GM23248 (cell line): ENCODE results near the gene GPR132. TPM values are rescaled to one million over a fixed set of nuclear protein-coding genes. Genes with fewer than 3 reads are reported as not detected.

Experiments used
- DNase-seq: peaks from one replicate; pipeline ENCODE4 v3.0.0-alpha.2; 2015
- H2AFZ ChIP-seq: fragments of 200-600 bp; sonication (generic); 2 replicates; pipeline ENCODE4 v1.6.1; 2016; ENCODE audit warnings: antibody characterized with exemption
- H3F3A ChIP-seq: fragments of 200-600 bp; sonication (generic); 2 replicates; pipeline ENCODE4 v1.6.1; 2016; ENCODE audit warnings: mild to moderate bottlenecking, antibody characterized with exemption, mixed run types; ENCODE audit not compliant: insufficient read depth
- H3K27ac ChIP-seq: fragments of 200-600 bp; sonication (generic); 2 replicates; pipeline ENCODE4 v1.5.1; 2016; ENCODE audit warnings: mild to moderate bottlenecking
- H3K27me3 ChIP-seq: fragments of 200-600 bp; sonication (generic); replicated peaks from 2 replicates; pipeline ENCODE4 v1.6.1; 2016; ENCODE audit warnings: mild to moderate bottlenecking; ENCODE audit not compliant: insufficient read depth
- H3K36me3 ChIP-seq: fragments of 200-600 bp; sonication (generic); 2 replicates; pipeline ENCODE4 v1.6.1; 2016; ENCODE audit warnings: low read depth, mild to moderate bottlenecking
- H3K4me1 ChIP-seq: fragments of 200-600 bp; sonication (generic); 2 replicates; pipeline ENCODE4 v1.6.1; 2016; ENCODE audit warnings: mild to moderate bottlenecking; ENCODE audit not compliant: insufficient read depth
- H3K4me2 ChIP-seq: fragments of 200-600 bp; sonication (generic); one replicate; pipeline ENCODE4 v1.6.1; 2016; ENCODE audit warnings: mild to moderate bottlenecking; ENCODE audit not compliant: unreplicated experiment
- H3K4me3 ChIP-seq: fragments of 200-600 bp; sonication (generic); 2 replicates; pipeline ENCODE4 v1.5.1; 2016; ENCODE audit warnings: mild to moderate bottlenecking
- H3K79me2 ChIP-seq: fragments of 200-600 bp; sonication (generic); 2 replicates; pipeline ENCODE4 v1.6.1; 2016; ENCODE audit warnings: mild to moderate bottlenecking; ENCODE audit not compliant: insufficient read depth
- H3K9ac ChIP-seq: fragments of 200-600 bp; sonication (generic); 2 replicates; pipeline ENCODE4 v1.6.1; 2016; ENCODE audit warnings: mild to moderate bottlenecking
- H3K9me2 ChIP-seq: fragments of 200-600 bp; sonication (generic); 2 replicates; pipeline ENCODE4 v1.6.1; 2016; ENCODE audit warnings: mixed run types, mild to moderate bottlenecking, moderate library complexity; ENCODE audit not compliant: insufficient read depth
- H3K9me3 ChIP-seq: fragments of 200-600 bp; sonication (generic); one replicate; pipeline ENCODE4 v1.6.1; 2017; ENCODE audit warnings: low read depth
- H4K20me1 ChIP-seq: fragments of 200-600 bp; sonication (generic); 2 replicates; pipeline ENCODE4 v1.6.0; 2016; ENCODE audit not compliant: insufficient read depth
- EZH2 ChIP-seq: fragments of 200-600 bp; sonication (generic); IDR thresholded peaks from 2 replicates; pipeline ENCODE4 v1.6.1; 2018; ENCODE audit warnings: antibody characterized with exemption, mild to moderate bottlenecking; ENCODE audit not compliant: insufficient read depth, poor library complexity, severe bottlenecking
- EZH2phosphoT487 ChIP-seq: fragments of 200-600 bp; sonication (generic); IDR thresholded peaks from 2 replicates; pipeline ENCODE4 v1.6.1; 2018; ENCODE audit warnings: antibody characterized with exemption, moderate library complexity, mild to moderate bottlenecking, low read depth; ENCODE audit not compliant: insufficient read depth
- WGBS, 2 experiments: methylation state at CpG; one replicate each; pipeline ENCODE4 v1.1.6; 2015 to 2017; ENCODE audit warnings: low lambda C conversion rate in 2 of 2, low coverage in 1 of 2; ENCODE audit errors: missing lambda C conversion rate in 2 of 2; 5-methylcytosine and 5-hydroxymethylcytosine counted together
- in situ Hi-C: fragments of 300-500 bp; cut with MboI; formaldehyde crosslinking; loops from 2 replicates; pipeline ENCODE4 v1.15.0; 2020
- polyA plus RNA-seq: library from polyadenylated mRNA; unstranded; fragments of >200 nt; fragmentation: Nextera tagmentation; extraction: Ambion mirVana; gene quantifications from 2 replicates; pipeline ENCODE4 v1.2.1, GENCODE V29; 2016
- total RNA-seq: library from RNA; depleted of rRNA; stranded (reverse); fragments of >200 nt; shearing (Covaris generic); gene quantifications from 2 replicates; pipeline ENCODE4 v1.2.3, GENCODE V29; 2014

The GPR132 gene
- total and polyA plus RNA-seq, 2 experiments from 2014 or later, result not detected

DNA sequence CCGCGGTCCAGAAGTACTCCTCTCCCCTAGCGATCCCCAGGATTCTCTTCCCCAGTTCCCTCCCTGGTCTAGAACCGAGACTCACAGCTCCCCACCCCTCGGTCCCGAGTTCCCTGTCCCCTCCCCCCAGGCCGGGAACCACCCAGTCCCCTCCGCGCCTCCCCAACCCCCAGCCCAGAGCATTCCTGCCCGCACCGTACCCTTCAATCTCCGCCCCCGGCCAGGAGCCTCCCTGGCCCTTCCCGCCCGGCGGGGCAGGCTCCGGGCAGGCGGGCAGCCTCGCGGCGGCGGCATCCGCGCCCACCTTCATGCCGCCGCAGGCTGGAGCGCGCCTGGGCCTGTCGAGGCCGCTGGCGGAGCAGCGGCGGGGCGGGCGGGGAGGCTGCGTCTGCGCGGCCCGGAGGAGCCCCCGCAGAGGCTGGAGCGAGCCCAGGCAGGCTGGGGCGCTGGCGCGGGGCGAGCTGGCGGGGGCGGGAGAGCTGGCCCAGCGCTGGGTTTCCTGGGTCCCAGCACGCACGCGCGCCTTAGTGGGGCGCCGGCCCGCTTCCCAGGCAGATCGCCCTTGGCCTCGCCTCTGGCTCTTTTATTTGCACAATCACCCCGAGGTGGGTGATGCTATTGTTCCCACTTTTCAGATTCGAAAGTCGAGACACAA lies 22.2 kb upstream of the GPR132 start:
- peak overlapping the region; percentile 85 for H3K4me2 ChIP-seq
- no peaks in the 10 kb centered on the region for H3K27me3 ChIP-seq
- DNase-seq, result peak; percentile 86
- H2AFZ ChIP-seq, result peak overlapping the region; percentile 66
- H4K20me1 ChIP-seq, result no peaks in the 10 kb centered on the region
- H3K4me1 ChIP-seq, result peaks cover 28% of the 10 kb centered on the region
- no peaks in the 10 kb centered on the region for H3K9me2 ChIP-seq
- in situ Hi-C loops, result no loop called here
- no peaks in the 10 kb centered on the region for H3K36me3 ChIP-seq
- peaks cover 10% of the 10 kb centered on the region; the same call in 1 of the 2 replicates for H3F3A ChIP-seq
- no peaks in the 10 kb centered on the region for H3K9me3 ChIP-seq
- H3K27ac ChIP-seq, result peak overlapping the region; percentile 86
- no peaks in the 10 kb centered on the region for H3K79me2 ChIP-seq
- H3K9ac ChIP-seq, result peak overlapping the region; percentile 84
- WGBS, 2 experiments, result 2% methylated on average over 27 to 48 of the region's 60 CpGs
- TF ChIP-seq EZH2phosphoT487, result no peak
- no peak for TF ChIP-seq EZH2
- peak overlapping the region; percentile 89 for H3K4me3 ChIP-seq

- peaks cover 22% of the 10 kb centered on the region for H3K4me1 ChIP-seq
- H2AFZ ChIP-seq, result peak overlapping the region; percentile 66
- H3K4me2 ChIP-seq, result peak overlapping the region; percentile 85
- no peaks in the 10 kb centered on the region for H4K20me1 ChIP-seq
- 1 to 2% methylated on average over 36 to 41 of the region's 45 CpGs for WGBS, 2 experiments
- peak overlapping the region; percentile 84 for H3K9ac ChIP-seq
- H3F3A ChIP-seq, result peaks cover 5% of the 10 kb centered on the region; the same call in 1 of the 2 replicates
- peak overlapping the region; percentile 86 for H3K27ac ChIP-seq
- no peaks in the 10 kb centered on the region for H3K9me2 ChIP-seq
- no peaks in the 10 kb centered on the region for H3K27me3 ChIP-seq
- no peaks in the 10 kb centered on the region for H3K79me2 ChIP-seq
- TF ChIP-seq EZH2 (no peak), EZH2phosphoT487 (no peak)
- in situ Hi-C loops, result no loop called here
- DNase-seq, result peak; percentile 91
- no peaks in the 10 kb centered on the region for H3K9me3 ChIP-seq
- peak overlapping the region; percentile 89 for H3K4me3 ChIP-seq
- H3K36me3 ChIP-seq, result no peaks in the 10 kb centered on the region
These were observed 21.6 kb upstream of the GPR132 start for GRCh38 chr14:105086833-105087307.

GRCh38 chr14:105085766-105086165 lies 20.5 kb upstream of the GPR132 start:
- Histone ChIP-seq H2AFZ (no peak overlapping the region), H3K4me2 (no peak overlapping the region), H3K36me3 (no peaks in the 10 kb centered on the region), H3K27me3 (no peaks in the 10 kb centered on the region), H4K20me1 (no peaks in the 10 kb centered on the region), H3F3A (peaks cover 5% of the 10 kb centered on the region; the same call in 1 of the 2 replicates), H3K9me3 (no peaks in the 10 kb centered on the region), H3K9me2 (no peaks in the 10 kb centered on the region), H3K4me1 (peaks cover 14% of the 10 kb centered on the region), H3K27ac (no peak overlapping the region), H3K79me2 (no peaks in the 10 kb centered on the region), H3K9ac (no peak overlapping the region), H3K4me3 (no peak overlapping the region)
- in situ Hi-C loops, result no loop called here
- TF ChIP-seq EZH2 (no peak), EZH2phosphoT487 (no peak)
- 79 to 88% methylated on average over 5 of the region's 5 CpGs for WGBS, 2 experiments
- DNase-seq, result no peak

DNA sequence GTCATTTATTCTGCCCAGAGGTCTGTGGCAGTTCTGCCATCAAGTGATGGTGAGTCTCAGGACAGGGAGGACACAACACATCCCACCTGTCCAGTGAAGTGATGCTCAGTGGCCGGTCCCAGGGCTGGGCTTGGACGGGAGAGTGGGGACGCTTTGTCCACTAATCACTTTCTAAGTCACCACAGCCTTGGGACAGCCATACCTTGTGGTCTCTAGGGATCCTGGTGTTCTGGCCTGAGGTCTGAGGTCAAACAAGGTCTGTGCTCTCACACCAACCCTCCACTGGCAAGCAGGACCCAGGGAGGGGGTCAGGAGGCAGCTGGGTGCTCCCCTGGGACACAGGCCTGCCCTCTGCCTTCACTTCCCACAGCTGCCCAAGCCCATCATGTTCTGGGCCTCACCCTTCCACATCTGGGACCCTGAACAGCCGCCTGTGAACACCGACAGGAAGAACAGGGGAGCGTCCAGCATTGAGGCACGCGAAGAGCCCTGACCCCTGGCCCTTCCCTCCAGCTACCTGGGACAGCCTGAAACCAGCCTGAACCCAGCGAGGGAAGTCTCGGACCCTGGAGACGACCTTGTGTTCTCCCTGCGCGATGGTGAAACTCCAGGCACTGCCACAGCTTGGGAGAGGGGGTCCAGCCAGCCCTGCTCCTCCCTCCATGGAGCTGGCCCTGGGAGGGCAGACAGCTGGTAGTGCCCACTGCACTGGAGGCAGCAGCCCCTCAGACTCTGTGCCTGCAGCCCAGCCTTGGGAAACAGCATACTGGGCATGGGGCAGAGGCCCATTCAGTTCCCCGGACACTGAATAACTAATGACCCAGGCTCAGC lies 19.7 kb upstream of the GPR132 start:
- in situ Hi-C loops, result no loop called here
- no peak overlapping the region for H3K27ac ChIP-seq
- no peak overlapping the region for H2AFZ ChIP-seq
- H3K9ac ChIP-seq, result no peak overlapping the region
- H3K9me2 ChIP-seq, result no peaks in the 10 kb centered on the region
- WGBS, 2 experiments, result 78 to 89% methylated on average over 14 of the region's 14 CpGs
- H3F3A ChIP-seq, result peaks cover 5% of the 10 kb centered on the region; the same call in 1 of the 2 replicates
- no peaks in the 10 kb centered on the region for H3K79me2 ChIP-seq
- H3K27me3 ChIP-seq, result no peaks in the 10 kb centered on the region
- no peak overlapping the region for H3K4me3 ChIP-seq
- H3K36me3 ChIP-seq, result no peaks in the 10 kb centered on the region
- H3K4me1 ChIP-seq, result peaks cover 11% of the 10 kb centered on the region
- no peak overlapping the region for H3K4me2 ChIP-seq
- TF ChIP-seq EZH2, result no peak
- TF ChIP-seq EZH2phosphoT487, result no peak
- DNase-seq, result no peak
- no peaks in the 10 kb centered on the region for H3K9me3 ChIP-seq
- no peaks in the 10 kb centered on the region for H4K20me1 ChIP-seq
